Progenitor cell of endocrine pancreas (in vitro differentiated cells): ENCODE results near the gene CTSD. TPM values are rescaled to one million over a fixed set of nuclear protein-coding genes. Genes with fewer than 3 reads are reported as not detected.

Experiments
- DNase-seq: peaks from one replicate; pipeline ENCODE4 v3.0.0; 2021; ENCODE audit warnings: low spot score; ENCODE audit not compliant: unreplicated experiment
- H3K27ac Mint-ChIP-seq: 2 replicates; pipeline ENCODE4 v1.8.0; 2021; ENCODE audit warnings: mild to moderate bottlenecking, moderate library complexity, mixed read lengths
- H3K27me3 Mint-ChIP-seq: 2 replicates; pipeline ENCODE4 v1.8.0; 2021; ENCODE audit warnings: mixed read lengths
- H3K36me3 Mint-ChIP-seq: 2 replicates; pipeline ENCODE4 v1.8.0; 2022; ENCODE audit warnings: mixed read lengths; ENCODE audit not compliant: insufficient read depth
- H3K4me1 Mint-ChIP-seq: 2 replicates; pipeline ENCODE4 v1.8.0; 2021; ENCODE audit warnings: low read depth, mixed read lengths
- H3K4me3 Mint-ChIP-seq: 2 replicates; pipeline ENCODE4 v1.8.0; 2021; ENCODE audit warnings: low read depth, mild to moderate bottlenecking, moderate library complexity, mixed read lengths
- H3K9me3 Mint-ChIP-seq: 2 replicates; pipeline ENCODE4 v1.8.0; 2021; ENCODE audit warnings: low read depth, mixed read lengths
- CTCF ChIP-seq: fragments of 200-600 bp; sonication (generic); IDR thresholded peaks from one replicate; pipeline ENCODE4 v1.5.0; 2021; ENCODE audit warnings: antibody characterized with exemption, mild to moderate bottlenecking; ENCODE audit not compliant: unreplicated experiment
- total RNA-seq: library from RNA; stranded (reverse); gene quantifications from 2 replicates; pipeline ENCODE4 v1.2.1, GENCODE V29; 2021

CTSD gene
- total RNA-seq, 1 donor from 2014 or later = 158 TPM

- Mint-ChIP-seq H3K36me3 (no peaks in the 10 kb centered on the region), H3K27me3 (no peaks in the 10 kb centered on the region), H3K27ac (no peak overlapping the region), H3K9me3 (no peaks in the 10 kb centered on the region), H3K4me3 (no peak overlapping the region), H3K4me1 (no peaks in the 10 kb centered on the region)
- no peak for DNase-seq
- no peak for TF ChIP-seq CTCF
Measured at GRCh38 chr11:1758611-1759150, 5.0 kb downstream of the CTSD start.

GRCh38 chr11:1757861-1758610 is 5.7 kb downstream of the CTSD start:
- Mint-ChIP-seq H3K4me3 (no peak overlapping the region), H3K36me3 (no peaks in the 10 kb centered on the region), H3K27ac (no peak overlapping the region), H3K27me3 (no peaks in the 10 kb centered on the region), H3K4me1 (no peaks in the 10 kb centered on the region), H3K9me3 (no peaks in the 10 kb centered on the region)
- TF ChIP-seq CTCF = no peak
- no peak for DNase-seq

- Mint-ChIP-seq H3K9me3 (no peaks in the 10 kb centered on the region), H3K4me1 (no peaks in the 10 kb centered on the region), H3K36me3 (no peaks in the 10 kb centered on the region), H3K4me3 (no peak overlapping the region), H3K27me3 (no peaks in the 10 kb centered on the region), H3K27ac (no peak overlapping the region)
- no peak for TF ChIP-seq CTCF
- no peak for DNase-seq
Measured at GRCh38 chr11:1756791-1757771, 6.6 kb downstream of the CTSD start.

- H3K9me3 Mint-ChIP-seq = no peaks in the 10 kb centered on the region
- no peak for TF ChIP-seq CTCF
Measured at GRCh38 chr11:1755692-1756561, 7.8 kb downstream of the CTSD start.

GRCh38 chr11:1755344-1755691 is 8.4 kb downstream of the CTSD start:
- Mint-ChIP-seq H3K36me3 (no peaks in the 10 kb centered on the region), H3K4me1 (peaks cover 2% of the 10 kb centered on the region), H3K27me3 (peaks cover 4% of the 10 kb centered on the region), H3K4me3 (no peak overlapping the region), H3K27ac (no peak overlapping the region), H3K9me3 (no peaks in the 10 kb centered on the region)
- no peak for DNase-seq
- no peak for TF ChIP-seq CTCF

More at GRCh38 chr11:1755692-1756561, 7.8 kb downstream of the CTSD start:
- no peaks in the 10 kb centered on the region for H3K27me3 Mint-ChIP-seq
- no peak for DNase-seq
- H3K27ac Mint-ChIP-seq = no peak overlapping the region
- H3K4me3 Mint-ChIP-seq = no peak overlapping the region
- no peaks in the 10 kb centered on the region for H3K36me3 Mint-ChIP-seq
- no peaks in the 10 kb centered on the region for H3K4me1 Mint-ChIP-seq
